ENCODE data around the gene LEF1. TPM values are rescaled to one million over a fixed set of nuclear protein-coding genes. Genes with fewer than 3 reads are reported as not detected.

Gene LEF1
- total RNA-seq, 3 donors from 2014 or later: 2.6 to 7.6 (median 7.2) TPM

DNA sequence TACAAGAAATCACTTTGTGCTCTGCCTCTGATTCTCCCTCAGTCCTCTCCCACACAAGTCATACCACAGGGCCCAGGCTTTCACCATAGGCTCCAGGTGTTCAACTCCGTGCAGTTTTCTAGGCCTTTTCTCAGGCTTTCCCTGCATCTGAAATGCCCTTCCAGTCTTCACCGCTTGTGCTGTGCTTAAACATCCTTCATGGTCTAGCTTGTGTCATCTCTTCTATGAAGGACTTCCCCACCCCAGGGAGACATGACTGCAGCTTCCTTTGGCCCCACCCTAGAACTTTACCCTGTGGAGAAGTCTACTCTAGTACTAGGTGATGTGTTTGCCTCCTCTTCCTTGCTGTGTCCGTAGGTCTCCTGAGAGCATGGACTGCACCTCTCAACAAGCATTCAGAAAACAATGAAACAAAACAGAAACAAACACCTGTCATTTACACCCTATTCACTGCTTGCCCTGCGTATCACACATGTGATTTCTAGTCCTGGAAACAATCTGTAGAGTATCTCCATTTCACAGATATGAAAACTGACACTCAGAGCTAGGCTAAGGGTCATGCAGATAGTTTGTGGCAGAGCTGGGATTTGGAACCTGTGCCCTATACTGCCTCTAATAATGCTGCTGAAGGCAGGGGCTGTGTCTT, 22.7 kb upstream of the LEF1 start:
- Histone ChIP-seq H3K27me3 (no peaks in the 10 kb centered on the region), H3K4me3 (no peak overlapping the region), H3K4me1 (no peaks in the 10 kb centered on the region), H3K27ac (no peak overlapping the region), H3K36me3 (no peaks in the 10 kb centered on the region), H3K9me3 (no peaks in the 10 kb centered on the region)
- intact Hi-C loops (cut with DNase I; ENCODE audit: low total_unique reads): no loop called here
- no peak for DNase-seq (ENCODE audit: low spot score in 2 of 2)
- TF ChIP-seq POLR2AphosphoS5 (IDR thresholded peaks at IDR 0.05) (no peak), POLR2A (IDR thresholded peaks at IDR 0.05) (no peak)
- TF ChIP-seq, protein P1, sequence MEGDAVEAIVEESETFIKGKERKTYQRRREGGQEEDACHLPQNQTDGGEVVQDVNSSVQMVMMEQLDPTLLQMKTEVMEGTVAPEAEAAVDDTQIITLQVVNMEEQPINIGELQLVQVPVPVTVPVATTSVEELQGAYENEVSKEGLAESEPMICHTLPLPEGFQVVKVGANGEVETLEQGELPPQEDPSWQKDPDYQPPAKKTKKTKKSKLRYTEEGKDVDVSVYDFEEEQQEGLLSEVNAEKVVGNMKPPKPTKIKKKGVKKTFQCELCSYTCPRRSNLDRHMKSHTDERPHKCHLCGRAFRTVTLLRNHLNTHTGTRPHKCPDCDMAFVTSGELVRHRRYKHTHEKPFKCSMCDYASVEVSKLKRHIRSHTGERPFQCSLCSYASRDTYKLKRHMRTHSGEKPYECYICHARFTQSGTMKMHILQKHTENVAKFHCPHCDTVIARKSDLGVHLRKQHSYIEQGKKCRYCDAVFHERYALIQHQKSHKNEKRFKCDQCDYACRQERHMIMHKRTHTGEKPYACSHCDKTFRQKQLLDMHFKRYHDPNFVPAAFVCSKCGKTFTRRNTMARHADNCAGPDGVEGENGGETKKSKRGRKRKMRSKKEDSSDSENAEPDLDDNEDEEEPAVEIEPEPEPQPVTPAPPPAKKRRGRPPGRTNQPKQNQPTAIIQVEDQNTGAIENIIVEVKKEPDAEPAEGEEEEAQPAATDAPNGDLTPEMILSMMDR (IDR thresholded peaks at IDR 0.05): no peak

DNA sequence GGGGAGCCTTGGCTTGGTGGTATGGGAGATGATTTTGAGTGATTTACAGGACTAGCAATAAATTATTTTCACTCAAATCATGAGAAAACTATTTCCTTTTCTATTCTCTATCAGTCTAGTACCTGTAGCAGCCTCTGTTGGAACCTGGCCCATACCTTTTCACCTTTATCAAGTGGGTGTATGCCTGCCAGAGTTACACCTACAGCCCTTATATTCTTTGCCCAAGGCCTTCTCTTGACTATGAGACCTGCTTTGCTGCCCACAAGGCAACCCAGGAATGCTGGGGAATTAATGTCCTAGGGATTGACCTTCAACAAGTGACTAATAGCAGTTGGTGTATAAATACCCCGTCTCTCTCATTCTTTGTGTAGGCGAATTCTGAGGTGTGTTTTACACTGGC, 20.0 kb upstream of the LEF1 start:
- TF ChIP-seq POLR2AphosphoS5 (IDR thresholded peaks at IDR 0.05) (no peak), POLR2A (IDR thresholded peaks at IDR 0.05) (no peak)
- no peaks in the 10 kb centered on the region for H3K4me1 ChIP-seq
- H3K4me3 ChIP-seq: no peak overlapping the region
- H3K9me3 ChIP-seq: no peaks in the 10 kb centered on the region
- H3K36me3 ChIP-seq: no peaks in the 10 kb centered on the region
- DNase-seq (ENCODE audit: low spot score in 2 of 2): no peak
- intact Hi-C loops (cut with DNase I; ENCODE audit: low total_unique reads): no loop called here
- no peaks in the 10 kb centered on the region for H3K27me3 ChIP-seq
- H3K27ac ChIP-seq: no peak overlapping the region

DNA sequence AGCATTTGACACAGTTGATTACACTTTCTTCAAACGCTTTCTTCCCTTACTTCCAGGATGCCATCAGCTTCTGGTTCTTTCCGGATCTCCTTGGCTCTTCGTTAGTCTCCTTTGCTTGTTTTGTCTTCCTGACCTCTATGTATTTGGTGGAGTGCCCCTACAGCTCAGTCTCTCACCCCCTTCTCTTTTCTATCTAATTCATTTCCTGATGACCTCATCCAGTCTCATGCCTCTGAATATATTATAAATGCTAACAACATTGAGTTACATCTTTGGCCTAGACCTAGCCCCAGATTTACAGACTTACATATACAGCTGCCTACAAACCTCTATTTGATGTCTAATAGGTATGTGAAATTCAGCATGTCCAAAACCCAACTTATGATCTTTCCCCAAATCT, 16.5 kb upstream of the LEF1 start:
- intact Hi-C loops (cut with DNase I; ENCODE audit: low total_unique reads): no loop called here
- no peaks in the 10 kb centered on the region for H3K4me1 ChIP-seq
- TF ChIP-seq POLR2A (IDR thresholded peaks at IDR 0.05): no peak
- no peak for TF ChIP-seq POLR2AphosphoS5 (IDR thresholded peaks at IDR 0.05)
- TF ChIP-seq, protein P1 (IDR thresholded peaks at IDR 0.05): no peak
- H3K9me3 ChIP-seq: no peaks in the 10 kb centered on the region
- H3K4me3 ChIP-seq: no peak overlapping the region
- no peak for DNase-seq (ENCODE audit: low spot score in 2 of 2)
- H3K27me3 ChIP-seq: no peaks in the 10 kb centered on the region
- no peaks in the 10 kb centered on the region for H3K36me3 ChIP-seq
- H3K27ac ChIP-seq: no peak overlapping the region

DNA sequence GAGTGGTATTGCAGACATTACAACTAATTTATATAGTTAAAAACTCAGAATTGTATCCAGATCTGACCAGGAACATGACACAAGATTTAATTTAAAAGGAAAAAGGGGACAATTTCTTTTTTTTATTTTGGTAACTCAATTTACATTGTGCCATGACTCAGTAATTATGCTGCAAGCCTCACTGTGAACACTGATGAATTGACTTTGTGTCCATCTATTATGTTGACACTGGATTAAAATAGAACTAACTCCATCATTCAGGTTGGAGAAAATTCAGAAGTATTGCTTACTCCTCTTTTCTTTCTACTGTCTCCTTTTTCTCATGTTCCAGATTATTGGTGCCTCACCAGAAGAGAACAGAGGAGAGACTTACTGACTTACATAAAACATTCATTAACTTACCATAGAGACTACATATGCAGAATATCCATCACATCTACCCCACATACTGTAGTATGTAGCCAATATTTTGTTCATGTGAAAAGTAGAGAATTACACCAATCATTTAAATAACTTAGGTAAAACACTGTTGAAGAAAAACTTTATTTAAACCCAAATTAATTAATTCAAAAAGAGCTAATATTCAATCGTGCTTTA, 15.8 kb upstream of the LEF1 start:
- H3K9me3 ChIP-seq: no peaks in the 10 kb centered on the region
- no peaks in the 10 kb centered on the region for H3K27me3 ChIP-seq
- H3K27ac ChIP-seq: no peak overlapping the region
- no peak overlapping the region for H3K4me3 ChIP-seq
- H3K4me1 ChIP-seq: no peaks in the 10 kb centered on the region
- no peaks in the 10 kb centered on the region for H3K36me3 ChIP-seq
- DNase-seq (ENCODE audit: low spot score in 2 of 2): no peak
- intact Hi-C loops (cut with DNase I; ENCODE audit: low total_unique reads): no loop called here
- TF ChIP-seq, protein P1 (IDR thresholded peaks at IDR 0.05): no peak
- no peak for TF ChIP-seq POLR2A (IDR thresholded peaks at IDR 0.05)
- no peak for TF ChIP-seq POLR2AphosphoS5 (IDR thresholded peaks at IDR 0.05)

DNA sequence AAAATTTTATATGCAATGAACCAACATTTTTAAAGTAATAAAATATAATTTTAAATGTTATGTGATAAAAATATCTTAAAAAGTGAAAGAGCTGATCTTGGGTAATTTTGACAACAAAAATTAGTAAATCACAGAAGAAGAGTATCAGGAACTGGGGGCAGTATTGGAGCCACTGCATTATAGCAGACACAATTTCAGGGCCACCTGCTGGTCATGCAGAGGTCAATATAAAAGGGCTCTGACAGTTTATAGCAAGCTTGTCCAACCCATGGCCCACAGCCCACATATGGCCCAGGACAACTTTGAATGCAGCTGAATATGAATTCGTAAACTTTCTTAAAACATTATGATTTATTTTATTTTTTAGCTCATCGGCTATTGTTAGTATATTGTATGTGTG, 13.0 kb upstream of the LEF1 start:
- H3K9me3 ChIP-seq: no peaks in the 10 kb centered on the region
- intact Hi-C loops (cut with DNase I; ENCODE audit: low total_unique reads): no loop called here
- H3K27me3 ChIP-seq: no peaks in the 10 kb centered on the region
- no peak for TF ChIP-seq POLR2AphosphoS5 (IDR thresholded peaks at IDR 0.05)
- TF ChIP-seq POLR2A (IDR thresholded peaks at IDR 0.05): no peak
- TF ChIP-seq, protein P1 (IDR thresholded peaks at IDR 0.05): no peak
- H3K4me1 ChIP-seq: no peaks in the 10 kb centered on the region
- no peaks in the 10 kb centered on the region for H3K36me3 ChIP-seq
- no peak for DNase-seq (ENCODE audit: low spot score in 2 of 2)
- H3K27ac ChIP-seq: no peak overlapping the region
- H3K4me3 ChIP-seq: no peak overlapping the region
